HEK293 (cell line): ENCODE data around the gene UBAP2L.
A peak's percentile ranks its signal among the peaks of the same experiment; 100 is the strongest.

Experiments used
- BCL11A ChIP-seq: fragments of 450-650 bp; formaldehyde crosslinking; IDR thresholded peaks from 2 replicates; pipeline ENCODE4 v1.5.1; 2016; ENCODE audit warnings: low read depth, missing biosample characterization, missing genetic modification characterization
- HOXD13 ChIP-seq: sonication (generic); formaldehyde crosslinking; IDR thresholded peaks from 2 replicates; pipeline ENCODE4 v1.8.0; 2022; ENCODE audit warnings: missing genetic modification reagents, borderline replicate concordance
- KLF1 ChIP-seq: fragments of 450-650 bp; formaldehyde crosslinking; IDR thresholded peaks from 2 replicates; pipeline ENCODE4 v1.5.1; 2016; ENCODE audit warnings: missing biosample characterization, missing genetic modification characterization
- KLF16 ChIP-seq: fragments of 450-650 bp; formaldehyde crosslinking; IDR thresholded peaks from 2 replicates; pipeline ENCODE4 v1.5.1; 2017; ENCODE audit warnings: missing biosample characterization, missing genetic modification characterization
- KLF8 ChIP-seq: fragments of 450-650 bp; formaldehyde crosslinking; IDR thresholded peaks from 2 replicates; pipeline ENCODE4 v1.5.1; 2016; ENCODE audit warnings: missing biosample characterization, missing genetic modification characterization
- RBAK ChIP-seq: fragments of 450-650 bp; formaldehyde crosslinking; IDR thresholded peaks from 2 replicates; pipeline ENCODE4 v1.5.1; 2016; ENCODE audit warnings: missing biosample characterization, missing genetic modification characterization
- SALL2 ChIP-seq: fragments of 450-650 bp; formaldehyde crosslinking; IDR thresholded peaks from 2 replicates; pipeline ENCODE4 v1.5.0; 2017; ENCODE audit warnings: missing biosample characterization, mild to moderate bottlenecking, missing genetic modification characterization, borderline replicate concordance
- ZBTB21 ChIP-seq: fragments of 450-650 bp; formaldehyde crosslinking; IDR thresholded peaks from 2 replicates; pipeline ENCODE4 v1.5.1; 2017; ENCODE audit warnings: missing biosample characterization, missing genetic modification characterization
- ZBTB7A ChIP-seq: fragments of 450-650 bp; formaldehyde crosslinking; IDR thresholded peaks from 2 replicates; pipeline ENCODE4 v1.5.1; 2016; ENCODE audit warnings: low read depth, missing biosample characterization, missing genetic modification characterization
- ZEB2 ChIP-seq: fragments of 450-650 bp; formaldehyde crosslinking; IDR thresholded peaks from 2 replicates; pipeline ENCODE4 v1.5.1; 2016; ENCODE audit warnings: missing biosample characterization, missing genetic modification characterization
- ZFP3 ChIP-seq: fragments of 450-650 bp; formaldehyde crosslinking; IDR thresholded peaks from 2 replicates; pipeline ENCODE4 v1.5.1; 2016; ENCODE audit warnings: low read depth, missing biosample characterization, missing genetic modification characterization
- ZFP69B ChIP-seq: fragments of 450-650 bp; formaldehyde crosslinking; IDR thresholded peaks from 2 replicates; pipeline ENCODE4 v1.5.1; 2016; ENCODE audit warnings: missing biosample characterization, missing genetic modification characterization
- ZNF112 ChIP-seq: fragments of 450-650 bp; formaldehyde crosslinking; IDR thresholded peaks from 2 replicates; pipeline ENCODE4 v1.5.0; 2017; ENCODE audit warnings: missing biosample characterization, missing genetic modification characterization
- ZNF155 ChIP-seq: fragments of 450-650 bp; formaldehyde crosslinking; IDR thresholded peaks from 2 replicates; pipeline ENCODE4 v1.5.1; 2016; ENCODE audit warnings: missing biosample characterization, missing genetic modification characterization
- ZNF16 ChIP-seq: fragments of 450-650 bp; formaldehyde crosslinking; IDR thresholded peaks from 2 replicates; pipeline ENCODE4 v1.5.1; 2016; ENCODE audit warnings: low read depth, missing biosample characterization, missing genetic modification characterization
- ZNF239 ChIP-seq: fragments of 450-650 bp; formaldehyde crosslinking; IDR thresholded peaks from 2 replicates; pipeline ENCODE4 v1.5.1; 2016; ENCODE audit warnings: missing biosample characterization, missing genetic modification characterization
- ZNF292 ChIP-seq: fragments of 450-650 bp; formaldehyde crosslinking; IDR thresholded peaks from 2 replicates; pipeline ENCODE4 v1.5.1; 2016; ENCODE audit warnings: low read depth, missing biosample characterization, missing genetic modification characterization, borderline replicate concordance
- ZNF324 ChIP-seq: fragments of 450-650 bp; formaldehyde crosslinking; IDR thresholded peaks from 2 replicates; pipeline ENCODE4 v1.5.1; 2016; ENCODE audit warnings: missing biosample characterization, missing genetic modification characterization
- ZNF335 ChIP-seq: fragments of 450-650 bp; formaldehyde crosslinking; conservative IDR thresholded peaks from 2 replicates; pipeline ENCODE4 v1.5.1; 2016; ENCODE audit warnings: missing biosample characterization, missing genetic modification characterization
- ZNF366 ChIP-seq: fragments of 450-650 bp; formaldehyde crosslinking; conservative IDR thresholded peaks from 2 replicates; pipeline ENCODE4 v1.5.1; 2016; ENCODE audit warnings: missing biosample characterization, missing genetic modification characterization
- ZNF48 ChIP-seq: fragments of 450-650 bp; formaldehyde crosslinking; IDR thresholded peaks from 2 replicates; pipeline ENCODE4 v1.5.1; 2016; ENCODE audit warnings: missing biosample characterization, missing genetic modification characterization
- ZNF501 ChIP-seq: fragments of 450-650 bp; formaldehyde crosslinking; IDR thresholded peaks from 2 replicates; pipeline ENCODE4 v1.5.1; 2016; ENCODE audit warnings: missing biosample characterization, missing genetic modification characterization
- ZNF510 ChIP-seq: fragments of 450-650 bp; formaldehyde crosslinking; IDR thresholded peaks from 2 replicates; pipeline ENCODE4 v1.5.1; 2018; ENCODE audit warnings: mild to moderate bottlenecking, missing genetic modification characterization, missing biosample characterization; ENCODE audit not compliant: insufficient replicate concordance
- ZNF610 ChIP-seq: fragments of 450-650 bp; formaldehyde crosslinking; IDR thresholded peaks from 2 replicates; pipeline ENCODE4 v1.5.1; 2016; ENCODE audit warnings: missing biosample characterization, missing genetic modification characterization, borderline replicate concordance
- ZNF658 ChIP-seq: fragments of 450-650 bp; formaldehyde crosslinking; IDR thresholded peaks from 2 replicates; pipeline ENCODE4; 2016; ENCODE audit warnings: missing biosample characterization, missing genetic modification characterization
- ZSCAN23 ChIP-seq: fragments of 450-650 bp; formaldehyde crosslinking; IDR thresholded peaks from 2 replicates; pipeline ENCODE4 v1.5.1; 2016; ENCODE audit warnings: missing biosample characterization, missing genetic modification characterization
- TF ChIP-seq, protein P1 (sequence below): fragments of 450-650 bp; formaldehyde crosslinking; IDR thresholded peaks from 2 replicates; pipeline ENCODE4 v1.5.1; 2016; ENCODE audit warnings: missing biosample characterization, missing genetic modification characterization
- TF ChIP-seq, protein P2 (sequence below): fragments of 450-650 bp; formaldehyde crosslinking; IDR thresholded peaks from 2 replicates; pipeline ENCODE4 v1.5.1; 2017; ENCODE audit warnings: missing biosample characterization, missing genetic modification characterization
- TF ChIP-seq, protein P3 (sequence below): fragments of 450-650 bp; formaldehyde crosslinking; IDR thresholded peaks from 2 replicates; pipeline ENCODE4 v1.5.1; 2016; ENCODE audit warnings: missing biosample characterization, missing genetic modification characterization
- TF ChIP-seq, protein P4 (sequence below): fragments of 450-650 bp; formaldehyde crosslinking; IDR thresholded peaks from 2 replicates; pipeline ENCODE4 v1.5.1; 2016; ENCODE audit warnings: missing biosample characterization, missing genetic modification characterization
- TF ChIP-seq, protein P5 (sequence below): fragments of 450-650 bp; formaldehyde crosslinking; IDR thresholded peaks from 2 replicates; pipeline ENCODE4 v1.5.1; 2016; ENCODE audit warnings: missing biosample characterization, missing genetic modification characterization

UBAP2L gene

DNA sequence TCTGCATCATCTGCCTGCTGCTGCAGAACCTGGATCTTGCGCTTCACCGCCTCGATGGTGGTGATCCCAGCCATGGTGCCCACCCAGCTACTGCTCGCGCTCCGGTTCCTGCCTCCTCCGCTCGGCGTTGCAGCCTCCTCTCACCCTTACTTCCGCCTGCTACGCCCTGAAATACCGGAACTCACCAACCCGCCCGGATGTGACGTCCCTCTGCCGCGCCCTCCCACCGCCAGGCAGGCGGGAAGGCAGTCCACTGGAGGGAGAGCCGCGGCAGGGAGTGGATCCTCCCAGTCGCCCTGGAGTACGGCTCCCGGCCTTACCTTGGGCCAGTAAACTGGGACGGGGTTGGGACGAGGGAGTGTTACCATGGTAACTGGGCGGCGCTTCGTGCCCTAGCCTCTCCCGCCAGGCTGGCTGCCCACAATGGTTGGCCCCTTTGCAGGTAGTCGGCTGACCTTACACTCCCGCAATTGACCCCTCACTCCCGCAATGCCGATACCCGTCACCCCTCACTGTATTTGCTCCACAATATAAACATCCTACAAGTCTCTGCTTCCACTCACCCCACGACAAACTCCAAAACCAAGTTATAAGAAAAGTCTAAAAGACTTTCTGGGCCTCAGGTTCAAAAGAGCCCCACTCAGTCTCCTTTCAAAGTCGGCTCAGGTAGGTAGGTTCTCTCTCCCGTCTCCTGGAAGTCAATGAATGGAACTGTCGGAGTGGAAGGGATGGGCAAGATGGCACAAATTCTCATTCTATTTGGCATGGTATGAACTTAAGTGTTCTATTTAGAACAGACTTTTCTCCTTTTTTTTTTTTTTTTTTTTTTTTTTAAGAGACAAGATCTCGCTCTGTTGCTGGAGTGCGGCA, 37.5 kb upstream of the UBAP2L start (continued):
- TF ChIP-seq RBAK (tag by site-specific recombination) (no peak), KLF16 (tag by site-specific recombination) (peak; percentile 95), KLF1 (tag by site-specific recombination) (peak; percentile 73; the same call in 1 of the 2 replicates), ZNF48 (tag by site-specific recombination) (no peak), BCL11A (no peak; the same call in 1 of the 2 replicates), HOXD13 (no peak), ZEB2 (tag by site-specific recombination) (peak; percentile 83; the same call in 1 of the 2 replicates), ZBTB7A (tag by site-specific recombination) (no peak), ZNF510 (tag by site-specific recombination) (no peak), ZBTB21 (peak; percentile 77; the same call in 1 of the 2 replicates), ZNF610 (tag by site-specific recombination) (no peak; the same call in 1 of the 2 replicates), ZNF292 (tag by site-specific recombination) (no peak), ZNF335 (tag by site-specific recombination) (peak; percentile 23), ZNF658 (tag by site-specific recombination) (no peak), ZNF366 (peak; percentile 75), ZNF155 (tag by site-specific recombination) (no peak), ZSCAN23 (tag by site-specific recombination) (no peak), KLF8 (tag by site-specific recombination) (peak; percentile 91), SALL2 (tag by site-specific recombination) (no peak), ZNF324 (tag by site-specific recombination) (peak; percentile 38; the same call in 1 of the 2 replicates), ZFP3 (tag by site-specific recombination) (no peak), ZFP69B (tag by site-specific recombination) (peak; percentile 35), ZNF16 (tag by site-specific recombination) (no peak), ZNF112 (no peak), ZNF239 (tag by site-specific recombination) (no peak), ZNF501 (tag by site-specific recombination) (peak; percentile 96; the same call in 1 of the 2 replicates)
- TF ChIP-seq, protein P1, sequence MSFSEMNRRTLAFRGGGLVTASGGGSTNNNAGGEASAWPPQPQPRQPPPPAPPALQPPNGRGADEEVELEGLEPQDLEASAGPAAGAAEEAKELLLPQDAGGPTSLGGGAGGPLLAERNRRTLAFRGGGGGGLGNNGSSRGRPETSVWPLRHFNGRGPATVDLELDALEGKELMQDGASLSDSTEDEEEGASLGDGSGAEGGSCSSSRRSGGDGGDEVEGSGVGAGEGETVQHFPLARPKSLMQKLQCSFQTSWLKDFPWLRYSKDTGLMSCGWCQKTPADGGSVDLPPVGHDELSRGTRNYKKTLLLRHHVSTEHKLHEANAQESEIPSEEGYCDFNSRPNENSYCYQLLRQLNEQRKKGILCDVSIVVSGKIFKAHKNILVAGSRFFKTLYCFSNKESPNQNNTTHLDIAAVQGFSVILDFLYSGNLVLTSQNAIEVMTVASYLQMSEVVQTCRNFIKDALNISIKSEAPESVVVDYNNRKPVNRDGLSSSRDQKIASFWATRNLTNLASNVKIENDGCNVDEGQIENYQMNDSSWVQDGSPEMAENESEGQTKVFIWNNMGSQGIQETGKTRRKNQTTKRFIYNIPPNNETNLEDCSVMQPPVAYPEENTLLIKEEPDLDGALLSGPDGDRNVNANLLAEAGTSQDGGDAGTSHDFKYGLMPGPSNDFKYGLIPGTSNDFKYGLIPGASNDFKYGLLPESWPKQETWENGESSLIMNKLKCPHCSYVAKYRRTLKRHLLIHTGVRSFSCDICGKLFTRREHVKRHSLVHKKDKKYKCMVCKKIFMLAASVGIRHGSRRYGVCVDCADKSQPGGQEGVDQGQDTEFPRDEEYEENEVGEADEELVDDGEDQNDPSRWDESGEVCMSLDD, result no peak
- TF ChIP-seq, protein P2, sequence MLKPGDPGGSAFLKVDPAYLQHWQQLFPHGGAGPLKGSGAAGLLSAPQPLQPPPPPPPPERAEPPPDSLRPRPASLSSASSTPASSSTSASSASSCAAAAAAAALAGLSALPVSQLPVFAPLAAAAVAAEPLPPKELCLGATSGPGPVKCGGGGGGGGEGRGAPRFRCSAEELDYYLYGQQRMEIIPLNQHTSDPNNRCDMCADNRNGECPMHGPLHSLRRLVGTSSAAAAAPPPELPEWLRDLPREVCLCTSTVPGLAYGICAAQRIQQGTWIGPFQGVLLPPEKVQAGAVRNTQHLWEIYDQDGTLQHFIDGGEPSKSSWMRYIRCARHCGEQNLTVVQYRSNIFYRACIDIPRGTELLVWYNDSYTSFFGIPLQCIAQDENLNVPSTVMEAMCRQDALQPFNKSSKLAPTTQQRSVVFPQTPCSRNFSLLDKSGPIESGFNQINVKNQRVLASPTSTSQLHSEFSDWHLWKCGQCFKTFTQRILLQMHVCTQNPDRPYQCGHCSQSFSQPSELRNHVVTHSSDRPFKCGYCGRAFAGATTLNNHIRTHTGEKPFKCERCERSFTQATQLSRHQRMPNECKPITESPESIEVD (tag by site-specific recombination), result no peak
- TF ChIP-seq, protein P3, sequence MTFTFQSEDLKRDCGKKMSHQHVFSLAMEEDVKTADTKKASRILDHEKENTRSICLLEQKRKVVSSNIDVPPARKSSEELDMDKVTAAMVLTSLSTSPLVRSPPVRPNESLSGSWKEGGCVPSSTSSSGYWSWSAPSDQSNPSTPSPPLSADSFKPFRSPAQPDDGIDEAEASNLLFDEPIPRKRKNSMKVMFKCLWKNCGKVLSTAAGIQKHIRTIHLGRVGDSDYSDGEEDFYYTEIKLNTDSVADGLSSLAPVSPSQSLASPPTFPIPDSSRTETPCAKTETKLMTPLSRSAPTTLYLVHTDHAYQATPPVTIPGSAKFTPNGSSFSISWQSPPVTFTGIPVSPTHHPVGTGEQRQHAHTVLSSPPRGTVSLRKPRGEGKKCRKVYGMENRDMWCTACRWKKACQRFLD, result no peak
- TF ChIP-seq, protein P4, sequence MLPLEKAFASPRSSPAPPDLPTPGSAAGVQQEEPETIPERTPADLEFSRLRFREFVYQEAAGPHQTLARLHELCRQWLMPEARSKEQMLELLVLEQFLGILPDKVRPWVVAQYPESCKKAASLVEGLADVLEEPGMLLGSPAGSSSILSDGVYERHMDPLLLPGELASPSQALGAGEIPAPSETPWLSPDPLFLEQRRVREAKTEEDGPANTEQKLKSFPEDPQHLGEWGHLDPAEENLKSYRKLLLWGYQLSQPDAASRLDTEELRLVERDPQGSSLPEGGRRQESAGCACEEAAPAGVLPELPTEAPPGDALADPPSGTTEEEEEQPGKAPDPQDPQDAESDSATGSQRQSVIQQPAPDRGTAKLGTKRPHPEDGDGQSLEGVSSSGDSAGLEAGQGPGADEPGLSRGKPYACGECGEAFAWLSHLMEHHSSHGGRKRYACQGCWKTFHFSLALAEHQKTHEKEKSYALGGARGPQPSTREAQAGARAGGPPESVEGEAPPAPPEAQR (tag by site-specific recombination), result no peak; the same call in 1 of the 2 replicates
- TF ChIP-seq, protein P5, sequence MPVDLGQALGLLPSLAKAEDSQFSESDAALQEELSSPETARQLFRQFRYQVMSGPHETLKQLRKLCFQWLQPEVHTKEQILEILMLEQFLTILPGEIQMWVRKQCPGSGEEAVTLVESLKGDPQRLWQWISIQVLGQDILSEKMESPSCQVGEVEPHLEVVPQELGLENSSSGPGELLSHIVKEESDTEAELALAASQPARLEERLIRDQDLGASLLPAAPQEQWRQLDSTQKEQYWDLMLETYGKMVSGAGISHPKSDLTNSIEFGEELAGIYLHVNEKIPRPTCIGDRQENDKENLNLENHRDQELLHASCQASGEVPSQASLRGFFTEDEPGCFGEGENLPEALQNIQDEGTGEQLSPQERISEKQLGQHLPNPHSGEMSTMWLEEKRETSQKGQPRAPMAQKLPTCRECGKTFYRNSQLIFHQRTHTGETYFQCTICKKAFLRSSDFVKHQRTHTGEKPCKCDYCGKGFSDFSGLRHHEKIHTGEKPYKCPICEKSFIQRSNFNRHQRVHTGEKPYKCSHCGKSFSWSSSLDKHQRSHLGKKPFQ (tag by site-specific recombination), result no peak
